Measurements from ENCODE around the gene HTRA2.
"Not testable (repeated sequence)": the region's sequence is repeated elsewhere in the genome, so short reads cannot be mapped to it uniquely, and the experiment has no call there.

Gene HTRA2

DNA sequence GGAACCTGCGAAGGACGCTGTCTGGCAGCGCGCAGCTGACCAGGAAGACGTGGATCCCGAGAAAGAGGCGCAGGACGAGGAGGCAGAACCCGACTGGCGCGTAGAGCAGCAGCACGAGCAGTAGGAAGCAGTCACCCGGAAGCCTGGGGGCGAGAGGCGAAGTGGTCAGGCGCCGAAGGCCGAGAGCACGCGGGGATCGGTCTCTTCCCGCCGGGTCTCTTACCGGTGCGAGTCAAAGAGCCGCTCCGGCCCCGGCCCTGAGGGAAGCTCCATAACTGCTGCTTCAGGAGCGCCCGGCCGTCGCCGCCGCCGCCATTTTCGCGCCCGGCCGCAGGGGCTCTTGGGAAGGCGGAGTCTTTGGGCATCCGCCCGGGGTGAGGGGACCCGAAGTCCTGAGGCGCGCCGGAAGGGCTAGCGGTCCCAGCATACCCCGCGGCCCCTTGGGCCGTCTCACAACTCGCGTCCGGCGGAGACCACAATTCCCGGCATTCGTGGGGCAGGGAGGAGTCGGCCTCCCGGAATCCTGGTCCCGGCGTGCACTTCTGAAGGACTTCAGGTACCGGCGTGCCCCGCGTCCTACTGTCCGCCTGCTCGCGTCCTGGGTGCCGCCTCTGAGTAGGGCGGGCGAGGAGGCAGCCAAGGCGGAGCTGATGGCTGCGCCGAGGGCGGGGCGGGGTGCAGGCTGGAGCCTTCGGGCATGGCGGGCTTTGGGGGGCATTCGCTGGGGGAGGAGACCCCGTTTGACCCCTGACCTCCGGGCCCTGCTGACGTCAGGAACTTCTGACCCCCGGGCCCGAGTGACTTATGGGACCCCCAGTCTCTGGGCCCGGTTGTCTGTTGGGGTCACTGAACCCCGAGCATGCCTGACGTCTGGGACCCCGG lies at the start of gene HTRA2, which contains the start of gene AUP1:
HTRA2 (plus strand) TSS at position 577 of the 882 bp plus-strand sequence; CDS start at position 651, 74 bp downstream.
AUP1 (minus strand) TSS at position 350 of the 882 bp plus-strand sequence; CDS start at position 273, 77 bp downstream.
- DNase-seq, result peak; percentile 97

DNA sequence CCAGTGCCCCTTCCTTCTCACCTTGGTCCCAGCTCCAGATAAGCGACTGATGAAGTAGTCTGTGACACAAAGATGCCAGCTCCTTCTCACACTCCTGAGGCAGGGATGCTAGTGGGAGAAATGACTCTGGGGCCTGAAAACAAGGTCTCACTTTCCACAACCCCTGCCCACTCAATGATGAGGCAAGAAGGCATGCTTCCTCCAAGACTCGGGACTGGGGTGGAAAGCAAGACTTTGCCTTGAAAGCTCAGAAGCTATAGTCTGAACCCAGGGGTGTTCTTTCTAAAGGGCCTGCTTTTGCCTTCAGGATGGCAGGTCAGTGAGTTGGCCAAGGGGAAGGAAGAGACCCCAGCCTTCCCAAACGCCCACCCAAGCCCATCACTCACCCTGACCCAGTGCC lies 48.3 kb upstream of the HTRA2 start:
- no peak for DNase-seq

DNA sequence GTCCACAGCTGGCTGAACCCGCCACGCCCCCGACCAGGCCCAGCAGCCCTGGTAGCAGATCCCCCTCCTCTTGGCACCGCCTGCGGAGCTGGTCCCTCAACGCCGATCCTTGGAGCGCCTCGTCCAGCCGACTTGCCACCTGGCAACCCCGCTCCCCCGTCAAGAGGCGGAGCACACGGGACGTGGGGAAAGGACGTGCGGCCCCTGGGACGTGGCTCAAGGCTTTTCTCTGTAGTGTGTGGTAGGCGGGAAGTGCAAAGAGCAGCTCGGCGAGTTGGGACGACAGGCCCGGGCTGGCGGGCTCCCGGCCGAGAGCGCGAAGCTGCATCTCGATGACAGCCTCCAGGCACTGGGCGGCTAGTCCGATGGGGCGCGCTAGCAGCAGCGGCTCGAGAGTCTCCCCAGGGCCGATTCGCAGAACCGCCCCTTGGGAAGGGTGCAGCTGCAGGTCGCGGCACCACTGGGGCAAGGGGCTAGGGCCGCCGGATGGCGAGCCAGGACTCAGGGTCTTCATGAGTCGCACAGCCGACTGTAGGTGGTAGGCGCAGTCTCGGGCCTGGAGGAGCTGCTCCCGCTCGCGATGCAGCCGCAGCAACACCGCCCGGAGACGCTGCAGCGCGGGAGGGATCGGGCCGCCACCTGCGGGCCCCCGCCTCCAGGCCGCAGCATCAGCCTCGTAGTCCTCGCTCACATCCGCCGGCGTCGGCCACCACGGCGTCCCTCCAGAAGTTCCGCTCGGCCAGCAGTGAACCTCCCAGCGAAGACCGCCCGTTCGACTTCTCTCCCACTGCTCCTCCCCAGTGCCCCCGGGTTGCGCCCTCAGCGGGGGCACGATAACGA lies 47.6 kb upstream of the HTRA2 start:
- peak; percentile 38 for DNase-seq

DNA sequence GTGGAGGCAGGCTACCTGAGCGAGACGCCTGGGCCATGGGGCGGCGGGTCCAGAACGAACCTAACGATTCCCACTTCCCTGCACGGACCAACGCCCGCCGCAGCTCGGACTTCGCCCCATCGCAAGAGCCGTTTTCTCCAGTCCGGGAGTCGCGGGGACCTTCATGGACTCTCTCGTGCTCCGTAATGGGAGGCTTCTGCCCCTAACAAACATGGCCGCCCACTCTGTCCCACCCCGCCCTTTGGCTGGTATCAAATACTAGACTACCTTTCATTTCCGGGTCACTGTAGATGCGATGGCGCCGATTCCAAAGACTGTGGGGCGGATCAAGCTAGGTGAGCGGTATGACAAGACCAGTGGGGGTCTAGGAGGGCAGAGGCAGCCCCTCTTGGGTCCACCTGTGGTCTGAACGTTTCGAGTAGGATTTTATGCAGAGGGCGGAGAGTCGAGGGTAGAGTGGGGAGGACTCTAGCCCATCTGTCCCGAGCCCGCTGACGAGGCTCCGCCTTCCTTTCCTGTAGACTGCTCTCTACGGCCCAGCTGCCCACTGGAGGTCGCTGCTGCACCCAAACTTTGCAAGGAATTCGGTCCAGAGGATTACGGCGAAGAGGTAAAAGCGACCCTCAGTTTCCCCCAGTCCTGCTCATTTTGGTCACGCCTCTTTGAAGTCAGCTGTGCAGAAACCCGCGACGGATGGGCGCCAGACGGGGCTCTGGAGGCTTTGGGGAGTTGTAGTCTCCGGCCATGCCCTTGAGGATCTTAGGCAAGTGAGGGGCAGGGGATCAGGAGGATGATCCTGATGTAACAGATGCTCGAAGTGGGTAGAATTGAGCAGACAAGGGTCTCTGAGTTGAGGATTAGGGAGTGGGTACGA lies 46.7 kb upstream of the HTRA2 start, which contains the start of the genes CCDC142 and TTC31:
CCDC142 (minus strand) TSS at position 198 of the 874 bp plus-strand sequence; CDS start at position 37, 161 bp downstream.
TTC31 (plus strand) TSS at position 281 of the 874 bp plus-strand sequence; CDS start at position 296, 15 bp downstream.
- DNase-seq, result peak; percentile 94

DNA sequence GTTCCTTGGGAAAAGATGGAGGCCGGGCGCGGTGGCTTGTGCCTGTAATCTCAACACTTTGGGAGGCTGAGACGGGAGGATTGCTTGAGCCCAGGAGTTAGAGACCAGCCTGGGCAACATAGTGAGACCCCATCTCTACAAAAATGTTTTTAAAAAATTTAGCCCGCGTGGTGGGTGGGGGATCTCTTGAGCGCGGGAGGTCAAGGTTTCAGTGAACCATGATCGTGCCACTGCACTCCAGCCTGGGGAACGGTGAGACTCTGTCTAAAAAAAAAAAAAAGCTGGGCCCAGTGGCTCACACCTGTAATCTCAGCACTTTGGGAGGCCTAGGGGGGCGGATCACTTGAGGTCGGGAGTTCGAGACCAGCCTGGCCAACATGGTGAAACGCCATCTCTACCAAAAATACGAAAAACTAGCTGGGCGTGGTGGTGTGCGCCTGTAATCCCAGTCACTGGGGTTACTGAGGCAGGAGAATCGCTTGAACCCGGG lies 46.0 kb upstream of the HTRA2 start:
- not testable (repeated sequence) for DNase-seq

DNA sequence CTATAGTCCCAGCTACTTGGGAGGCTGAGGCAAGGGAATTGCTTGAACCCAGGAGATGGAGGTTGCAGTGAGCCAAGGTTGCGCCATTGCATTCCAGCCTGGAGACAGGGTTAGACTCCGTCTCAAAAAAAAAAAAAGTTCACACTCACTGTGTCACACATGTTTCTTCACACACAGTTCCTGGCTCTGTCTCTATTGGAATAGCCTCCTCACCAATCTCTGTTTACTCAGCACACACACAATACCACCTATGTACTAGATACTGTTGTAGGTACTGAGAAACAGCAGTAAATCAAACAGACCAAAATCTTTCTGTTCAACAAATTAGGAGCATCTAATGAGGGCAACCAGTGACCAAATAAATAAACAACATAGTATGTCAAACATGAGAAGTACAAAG lies 43.6 kb upstream of the HTRA2 start:
- no peak for DNase-seq

DNA sequence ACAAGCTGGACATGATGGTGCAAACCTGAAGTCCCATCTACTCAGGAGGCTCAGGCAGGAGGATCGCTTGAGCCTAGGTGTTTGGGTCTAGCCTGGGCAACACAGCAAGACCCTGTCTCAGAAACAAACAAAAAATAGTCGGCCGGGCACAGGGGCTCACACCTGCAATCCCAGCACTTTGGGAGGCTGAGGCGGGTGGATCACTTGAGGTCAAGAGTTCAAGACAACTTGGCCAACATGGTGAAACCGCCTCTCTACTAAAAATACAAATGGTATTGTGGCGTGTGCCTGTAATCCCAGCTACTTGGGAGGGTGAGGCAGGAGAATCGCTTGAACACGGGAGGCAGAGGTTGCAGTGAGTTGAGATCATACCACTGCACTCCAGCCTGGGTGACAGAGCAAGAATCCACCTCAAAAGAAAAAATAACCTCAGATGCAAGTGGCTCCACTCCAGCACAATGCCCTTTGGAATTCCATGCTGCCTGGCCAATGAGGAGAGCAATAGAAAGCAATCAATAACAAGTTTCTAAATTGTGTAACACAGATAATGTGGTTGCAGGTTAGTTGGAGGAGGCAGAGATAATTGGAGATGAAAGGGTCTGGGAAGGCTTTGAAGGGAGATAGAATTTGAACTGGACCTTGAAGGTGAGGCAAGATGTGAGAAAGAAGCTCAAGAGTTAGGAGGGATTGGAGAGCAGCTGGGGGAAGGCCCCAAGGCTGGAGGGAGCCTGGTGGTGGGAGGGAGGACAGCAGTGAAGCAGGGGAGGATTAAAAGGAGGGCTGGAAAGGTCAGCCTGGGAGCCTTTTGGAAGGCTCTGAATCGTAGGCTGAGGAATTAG lies 40.9 kb upstream of the HTRA2 start:
- no peak for DNase-seq

DNA sequence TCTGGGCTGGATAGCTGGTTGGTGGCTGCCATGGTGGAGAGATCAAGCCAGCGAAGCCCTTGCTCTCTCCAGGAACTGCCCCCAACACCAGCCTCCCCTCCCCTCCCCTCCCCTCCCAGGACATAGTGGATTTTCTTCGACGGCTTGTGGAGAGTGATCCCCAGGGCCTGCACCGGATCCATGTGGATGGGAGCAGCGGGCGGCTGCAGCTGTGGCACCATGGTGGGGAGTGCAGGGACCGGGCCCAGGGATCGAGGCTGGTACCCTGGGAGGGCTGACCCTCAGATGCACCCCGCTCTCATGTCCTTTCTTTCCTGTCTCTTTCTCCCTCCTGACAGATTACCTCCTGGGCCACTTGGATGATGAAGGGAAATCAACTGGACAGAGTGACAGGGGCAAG lies 39.8 kb upstream of the HTRA2 start:
- no peak for DNase-seq

DNA sequence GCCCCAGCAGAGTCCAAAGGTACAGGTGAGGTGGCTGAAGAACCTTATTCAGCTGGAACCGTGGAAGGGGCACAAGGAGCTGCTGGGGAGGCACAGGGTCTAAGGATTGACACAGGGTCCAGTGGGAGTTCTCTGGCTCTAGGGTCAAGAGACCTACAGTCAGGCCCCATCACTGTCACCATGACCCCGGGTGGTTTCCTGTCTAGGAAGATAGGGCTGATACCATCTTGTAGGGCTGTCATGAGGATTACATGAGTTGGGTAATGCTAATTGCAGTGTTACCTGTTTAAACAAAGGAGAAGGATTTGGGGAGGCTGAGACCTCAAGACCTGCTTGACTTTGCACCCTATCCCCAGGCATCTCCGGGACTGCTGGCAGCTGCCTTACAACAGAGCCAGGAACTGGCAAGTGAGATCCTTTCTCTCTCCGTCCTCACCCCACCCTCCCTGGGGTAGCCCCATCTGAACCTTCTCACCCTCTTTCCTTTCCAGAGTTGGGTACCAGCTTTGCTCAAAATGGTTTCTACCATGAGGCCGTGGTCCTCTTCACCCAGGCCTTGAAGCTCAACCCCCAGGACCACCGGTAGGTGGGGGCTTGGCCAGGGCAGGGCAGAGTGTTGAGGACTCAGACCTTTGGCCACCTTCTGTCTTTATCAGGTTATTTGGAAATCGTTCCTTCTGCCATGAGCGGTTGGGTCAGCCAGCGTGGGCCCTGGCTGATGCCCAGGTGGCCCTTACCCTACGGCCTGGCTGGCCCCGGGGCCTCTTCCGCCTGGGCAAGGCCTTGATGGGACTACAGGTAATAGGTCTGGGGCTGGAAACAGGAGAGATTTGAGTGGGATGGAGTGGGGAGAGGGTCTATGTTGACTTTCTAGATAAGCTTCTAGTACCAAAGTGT lies 37.8 kb upstream of the HTRA2 start:
- no peak for DNase-seq

DNA sequence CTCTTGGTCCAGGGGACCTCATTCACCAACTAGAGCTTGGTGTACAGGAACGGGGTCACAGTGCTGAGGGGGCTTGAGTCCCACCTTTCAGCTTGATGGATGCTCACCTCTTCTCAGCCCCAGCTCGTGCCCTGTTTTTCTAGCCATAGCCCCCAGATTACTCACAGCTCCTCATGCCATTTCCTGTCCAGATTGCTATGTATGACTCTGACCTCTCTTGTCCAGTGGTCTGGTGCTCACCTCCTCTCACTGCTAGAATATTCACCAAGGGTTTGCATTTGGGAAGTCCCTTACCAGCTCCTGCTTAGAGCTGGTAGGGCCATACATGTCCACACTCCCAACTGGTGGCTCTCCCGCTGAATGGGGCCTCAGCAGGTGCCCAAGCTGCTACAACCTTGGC lies 36.2 kb upstream of the HTRA2 start:
- no peak for DNase-seq

DNA sequence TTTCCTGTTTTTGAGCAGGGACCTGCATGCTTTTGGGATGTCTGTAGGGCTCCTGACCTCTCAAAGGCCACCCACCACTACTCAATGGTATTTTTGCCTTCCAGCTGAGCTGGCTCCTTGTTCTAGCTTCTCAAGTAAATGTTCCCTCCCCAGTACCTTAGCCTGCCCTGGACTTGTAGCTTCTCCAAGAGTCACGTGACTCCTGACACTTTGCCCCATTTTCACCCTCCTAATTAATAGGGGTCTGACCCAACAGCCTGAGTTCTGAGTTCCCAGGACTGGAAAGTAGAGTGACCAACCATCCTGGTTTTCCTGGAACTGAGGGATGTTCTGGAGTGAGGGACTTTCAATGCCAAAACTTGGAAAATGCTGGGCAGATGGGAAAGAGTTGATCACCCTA lies 34.3 kb upstream of the HTRA2 start:
- DNase-seq, result no peak

DNA sequence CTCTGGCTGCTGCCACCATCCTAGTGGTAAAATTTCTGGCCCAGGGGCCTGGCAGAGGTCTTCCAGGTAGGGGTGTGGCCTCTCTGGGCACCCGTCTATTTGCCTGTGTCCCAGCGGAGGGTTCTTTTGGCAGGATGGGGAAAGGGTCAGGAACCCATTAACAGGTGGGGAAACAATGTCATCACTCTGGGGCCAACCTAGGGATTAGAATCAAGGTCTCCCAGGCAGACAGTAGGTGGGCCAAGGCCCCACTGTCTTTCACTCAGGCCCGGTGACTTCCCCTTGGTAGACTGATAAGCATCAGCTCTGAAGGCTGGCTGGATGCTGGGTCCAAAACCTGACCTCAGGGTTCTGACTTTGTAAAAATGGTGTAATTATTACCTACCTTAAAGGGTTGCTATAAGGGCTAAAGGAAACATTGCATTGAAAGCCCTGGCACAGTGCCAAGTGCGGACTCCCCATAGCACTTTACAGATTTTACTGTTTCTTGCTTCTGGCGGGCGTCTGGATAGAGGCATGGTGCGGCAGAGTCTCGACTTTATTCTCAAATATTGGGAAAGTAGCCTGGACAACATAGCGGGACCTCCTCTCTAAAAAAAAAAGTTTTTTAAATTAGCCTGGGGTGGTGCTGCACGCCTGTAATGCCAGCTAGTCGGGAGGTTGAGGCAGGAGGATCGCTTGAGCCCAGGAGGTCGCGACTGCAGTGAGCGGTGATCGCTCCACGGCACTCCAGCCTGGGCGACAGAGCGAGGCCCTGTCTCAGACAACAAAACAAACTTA lies 32.5 kb upstream of the HTRA2 start:
- no peak for DNase-seq

DNA sequence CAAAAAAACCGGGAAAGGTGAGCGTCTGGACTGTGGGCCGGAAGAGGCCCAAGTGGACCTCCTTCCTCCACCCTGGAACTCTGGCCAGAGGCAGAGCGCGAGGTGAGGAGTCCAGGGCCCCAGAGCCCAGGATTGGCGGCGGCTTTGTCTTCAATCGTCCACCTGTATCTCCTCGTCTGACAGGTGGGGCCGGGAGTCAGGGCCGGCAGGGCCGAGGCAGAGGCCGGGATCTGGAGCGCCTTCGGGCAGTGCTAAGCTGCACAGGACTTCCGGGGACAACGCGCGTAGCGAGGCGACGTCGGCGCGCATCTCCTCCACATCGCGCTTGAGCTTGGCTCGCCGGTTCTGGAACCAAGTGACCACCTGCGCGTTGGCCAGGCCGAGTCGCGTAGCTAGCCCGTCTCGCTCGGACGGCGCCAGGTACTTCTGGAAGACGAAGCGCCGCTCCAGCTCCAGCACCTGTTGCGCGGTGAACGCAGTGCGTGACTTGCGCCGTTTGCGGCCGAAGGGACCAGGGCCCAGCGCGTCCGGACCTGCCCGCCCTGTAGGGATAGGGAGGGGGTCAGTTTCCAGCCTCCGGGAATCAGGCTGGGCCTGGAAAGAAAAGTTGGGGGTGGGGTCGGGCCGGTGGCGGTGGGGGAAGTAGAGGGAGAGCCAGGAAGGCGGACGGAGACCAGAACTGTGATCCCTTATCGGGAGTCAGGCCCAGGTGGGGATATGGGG lies 31.8 kb upstream of the HTRA2 start:
- DNase-seq, result no peak

DNA sequence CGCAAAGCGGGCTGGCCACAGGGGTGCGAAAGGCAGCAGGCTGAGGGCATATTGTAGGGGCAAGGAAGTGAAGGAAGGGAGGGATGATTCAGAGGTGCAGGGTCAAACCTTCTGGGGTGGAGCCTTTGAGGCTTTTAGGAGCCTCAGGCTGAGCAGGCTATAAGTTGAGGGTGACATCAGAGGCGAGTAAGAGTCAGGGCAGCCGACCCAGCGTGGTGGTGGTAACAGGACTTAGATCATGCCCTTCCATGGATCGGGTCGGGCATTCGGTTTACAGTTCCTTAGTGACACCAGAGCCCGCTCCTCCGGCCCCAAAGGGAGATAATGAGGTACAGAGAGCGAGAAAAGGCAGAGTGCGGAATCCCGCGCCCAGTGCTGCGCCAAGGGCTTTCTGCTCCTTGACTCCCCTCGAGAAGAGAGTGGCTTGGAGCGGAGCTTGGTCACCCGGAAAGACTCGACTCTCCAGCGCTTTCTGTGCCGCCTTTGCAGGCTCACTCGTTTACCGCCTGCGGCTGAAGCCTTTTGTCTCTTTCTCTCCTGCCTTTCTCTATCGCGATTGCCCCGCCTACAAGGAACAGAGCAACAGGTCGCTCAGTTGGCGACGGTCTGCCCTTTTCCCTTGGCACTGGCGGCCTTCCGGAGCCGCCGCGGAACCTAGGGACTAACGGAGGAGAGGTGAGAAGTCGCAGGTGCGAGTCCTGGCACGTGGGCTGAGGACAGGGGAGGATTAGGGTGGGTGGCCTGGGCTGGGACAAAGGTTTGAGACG lies 31.1 kb upstream of the HTRA2 start:
- DNase-seq, result no peak

DNA sequence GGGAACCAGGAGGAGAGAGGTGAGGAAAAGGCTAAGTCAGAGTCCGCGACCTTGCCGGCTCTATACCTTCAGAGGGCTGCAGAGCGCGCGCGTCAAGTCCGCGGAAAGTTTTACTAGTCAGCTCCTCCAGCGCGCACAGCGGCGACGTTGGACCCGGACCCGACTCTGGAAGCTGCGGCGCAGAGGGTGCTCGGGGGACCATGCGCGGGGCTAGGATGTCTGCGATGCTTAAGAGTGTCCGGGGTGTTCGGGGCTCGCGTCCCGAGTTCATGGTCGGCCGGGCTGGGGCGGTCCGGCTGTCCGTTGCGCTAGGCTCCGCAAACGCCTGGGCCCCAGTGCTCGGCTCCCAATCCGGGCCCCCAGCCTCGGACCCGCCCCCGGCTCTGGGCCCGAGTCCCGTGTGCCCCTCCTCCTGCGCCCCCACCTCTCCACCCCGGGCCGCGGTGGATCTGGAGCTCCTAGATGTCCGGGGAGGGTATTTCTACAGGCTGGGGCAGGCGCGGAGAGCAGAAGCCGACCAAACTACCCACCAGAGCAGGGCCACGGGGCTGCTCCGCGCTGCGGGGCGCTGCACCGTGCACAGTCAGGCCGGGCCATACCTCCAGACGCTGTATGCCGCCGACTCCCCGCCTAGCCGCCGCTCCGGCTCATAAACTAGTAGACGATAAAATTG lies 30.3 kb upstream of the HTRA2 start, which contains the start of gene LBX2:
LBX2 (minus strand) TSS at position 337 of the 673 bp plus-strand sequence; CDS start at position 271, 66 bp downstream.
- no peak for DNase-seq

DNA sequence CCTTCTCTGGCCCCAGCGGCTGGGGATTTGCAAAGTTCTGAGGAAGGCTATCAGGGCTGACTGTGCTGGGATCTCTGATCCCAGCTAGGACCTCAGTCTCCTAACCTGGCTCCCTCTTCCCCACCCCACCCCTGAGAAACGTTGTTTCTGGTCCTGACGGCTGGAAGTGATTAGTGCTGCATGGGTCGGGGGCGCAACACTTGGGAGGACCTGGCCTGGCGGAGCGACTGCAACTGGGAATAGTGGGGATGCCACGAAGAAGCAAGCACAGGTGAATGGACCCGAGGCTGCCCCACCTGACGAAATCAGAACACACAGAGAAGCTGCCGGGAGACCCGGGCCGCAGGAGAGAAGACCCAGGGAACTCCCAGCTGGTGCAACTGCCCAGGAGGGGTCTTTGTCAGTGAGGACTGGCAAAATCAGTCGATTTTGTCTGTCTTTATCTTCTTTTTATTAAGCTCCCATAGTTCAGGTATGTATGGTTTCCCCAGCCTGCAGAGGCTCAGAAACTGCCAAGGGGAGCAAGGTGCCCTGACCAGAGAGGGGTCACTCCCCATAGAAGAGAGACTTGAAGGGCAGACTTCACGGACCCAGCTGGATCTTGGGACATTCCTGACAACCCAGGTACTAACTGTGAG lies 29.7 kb upstream of the HTRA2 start:
- no peak for DNase-seq

DNA sequence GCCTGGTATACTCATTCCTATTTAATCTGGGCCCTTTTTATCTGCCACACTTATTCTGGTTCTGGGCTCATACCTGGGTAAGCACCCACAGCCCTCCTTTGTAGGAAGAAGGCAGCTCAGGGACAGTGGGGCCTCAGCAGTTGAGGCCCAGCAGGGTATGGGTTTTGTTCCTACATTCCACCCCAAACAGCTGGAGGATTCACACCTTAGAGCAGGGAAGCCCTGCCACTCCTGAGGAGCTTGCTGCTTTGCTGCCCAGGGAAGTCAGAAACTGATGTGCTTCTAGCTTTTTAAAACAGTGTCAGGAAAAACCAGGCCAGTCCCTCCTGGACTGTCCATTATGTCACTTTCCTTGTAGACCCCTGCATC lies 29.2 kb upstream of the HTRA2 start:
- no peak for DNase-seq

Measured in OCI-M1 (cell line).